LoVo (cell line): ENCODE results near the gene RYR3.

Experiments used
- DNase-seq: peaks from one replicate; pipeline ENCODE4 v3.0.0-alpha.2; 2016; ENCODE audit warnings: low spot score

RYR3 gene

GRCh38 chr15:33451385-33451784, 140.6 kb downstream of the RYR3 start:
- no peak for DNase-seq

GRCh38 chr15:33453761-33454160, 143.0 kb downstream of the RYR3 start:
- no peak for DNase-seq

- DNase-seq: no peak
Measured at GRCh38 chr15:33454346-33454745, 143.6 kb downstream of the RYR3 start.

GRCh38 chr15:33454996-33455395, 144.2 kb downstream of the RYR3 start:
- DNase-seq: no peak

GRCh38 chr15:33458421-33458820, 147.7 kb downstream of the RYR3 start:
- no peak for DNase-seq

GRCh38 chr15:33460166-33460805, 149.5 kb downstream of the RYR3 start:
- DNase-seq: no peak

GRCh38 chr15:33461671-33462070, 150.9 kb downstream of the RYR3 start:
- no peak for DNase-seq

GRCh38 chr15:33467146-33467815, 156.5 kb downstream of the RYR3 start:
- no peak for DNase-seq

GRCh38 chr15:33467816-33468163, 157.0 kb downstream of the RYR3 start:
- DNase-seq: no peak

- no peak for DNase-seq
Measured at GRCh38 chr15:33468740-33469139, 158.0 kb downstream of the RYR3 start.

- no peak for DNase-seq
Measured at GRCh38 chr15:33473005-33473404, 162.2 kb downstream of the RYR3 start.

- DNase-seq: no peak
Measured at GRCh38 chr15:33473714-33474113, 162.9 kb downstream of the RYR3 start.

GRCh38 chr15:33476076-33476475, 165.3 kb downstream of the RYR3 start:
- DNase-seq: no peak

GRCh38 chr15:33476908-33477307, 166.1 kb downstream of the RYR3 start:
- no peak for DNase-seq

GRCh38 chr15:33489335-33489734, 178.6 kb downstream of the RYR3 start:
- no peak for DNase-seq

- no peak for DNase-seq
Measured at GRCh38 chr15:33490703-33491102, 179.9 kb downstream of the RYR3 start.

GRCh38 chr15:33492434-33493052, 181.8 kb downstream of the RYR3 start:
- no peak for DNase-seq

- DNase-seq: no peak
Measured at GRCh38 chr15:33494306-33494705, 183.5 kb downstream of the RYR3 start.

- DNase-seq: no peak
Measured at GRCh38 chr15:33500432-33501195, 189.8 kb downstream of the RYR3 start.

- DNase-seq: no peak
Measured at GRCh38 chr15:33503681-33504080, 192.9 kb downstream of the RYR3 start.

- no peak for DNase-seq
Measured at GRCh38 chr15:33506781-33507296, 196.1 kb downstream of the RYR3 start.

- DNase-seq: no peak
Measured at GRCh38 chr15:33508703-33509102, 197.9 kb downstream of the RYR3 start.

- no peak for DNase-seq
Measured at GRCh38 chr15:33515121-33515520, 204.4 kb downstream of the RYR3 start.
